AG04450 (cell line): ENCODE measurements around the gene SALL3. TPM values are rescaled to one million over a fixed set of nuclear protein-coding genes. Genes with fewer than 3 reads are reported as not detected.

Experiments used
- CTCF ChIA-PET: fragments of 300-600, 350-600 bp; formaldehyde crosslinking; extraction: SDS; loops from one replicate; lab custom pipeline; 2022; ENCODE audit warnings: antibody characterized with exemption, inconsistent platforms; lab: Charles Lee
- POLR2A ChIA-PET: fragments of 350-600 bp; formaldehyde crosslinking; extraction: SDS; loops from one replicate; lab custom pipeline; 2021; ENCODE audit warnings: antibody characterized with exemption, inconsistent platforms; lab: Yijun Ruan, JAX
- DNase-seq: peaks from one replicate; pipeline ENCODE4 v3.0.0-alpha.2; 2011; ENCODE audit warnings: low read depth, low spot score
- H3K27ac ChIP-seq: one replicate; pipeline ENCODE4 v1.5.1; 2012; ENCODE audit warnings: low read depth, low read length, control low read depth
- H3K27me3 ChIP-seq: one replicate; pipeline ENCODE4 v1.6.0; 2012; ENCODE audit warnings: low read length; ENCODE audit not compliant: control insufficient read depth, insufficient read depth
- H3K4me3 ChIP-seq: 2 replicates; pipeline ENCODE4 v1.5.1; 2011; ENCODE audit warnings: mild to moderate bottlenecking, low read depth, low read length, control low read depth
- H3K9me3 ChIP-seq: 2 replicates; pipeline ENCODE4 v1.5.1; 2012; ENCODE audit warnings: low read length; ENCODE audit not compliant: control insufficient read depth, insufficient read depth
- polyA plus RNA-seq: library from polyadenylated mRNA; depleted of rRNA; stranded (reverse); fragments of >200 nt; gene quantifications from 2 replicates; pipeline ENCODE4 v1.2.3, GENCODE V29; 2011
- TF ChIP-seq, protein P1 (sequence below): IDR thresholded peaks from 2 replicates; pipeline ENCODE4 v1.5.1; 2011; ENCODE audit warnings: low read depth, low read length, control low read depth, inconsistent platforms

Gene SALL3
- polyA plus RNA-seq, 1 experiment: not detected

DNA sequence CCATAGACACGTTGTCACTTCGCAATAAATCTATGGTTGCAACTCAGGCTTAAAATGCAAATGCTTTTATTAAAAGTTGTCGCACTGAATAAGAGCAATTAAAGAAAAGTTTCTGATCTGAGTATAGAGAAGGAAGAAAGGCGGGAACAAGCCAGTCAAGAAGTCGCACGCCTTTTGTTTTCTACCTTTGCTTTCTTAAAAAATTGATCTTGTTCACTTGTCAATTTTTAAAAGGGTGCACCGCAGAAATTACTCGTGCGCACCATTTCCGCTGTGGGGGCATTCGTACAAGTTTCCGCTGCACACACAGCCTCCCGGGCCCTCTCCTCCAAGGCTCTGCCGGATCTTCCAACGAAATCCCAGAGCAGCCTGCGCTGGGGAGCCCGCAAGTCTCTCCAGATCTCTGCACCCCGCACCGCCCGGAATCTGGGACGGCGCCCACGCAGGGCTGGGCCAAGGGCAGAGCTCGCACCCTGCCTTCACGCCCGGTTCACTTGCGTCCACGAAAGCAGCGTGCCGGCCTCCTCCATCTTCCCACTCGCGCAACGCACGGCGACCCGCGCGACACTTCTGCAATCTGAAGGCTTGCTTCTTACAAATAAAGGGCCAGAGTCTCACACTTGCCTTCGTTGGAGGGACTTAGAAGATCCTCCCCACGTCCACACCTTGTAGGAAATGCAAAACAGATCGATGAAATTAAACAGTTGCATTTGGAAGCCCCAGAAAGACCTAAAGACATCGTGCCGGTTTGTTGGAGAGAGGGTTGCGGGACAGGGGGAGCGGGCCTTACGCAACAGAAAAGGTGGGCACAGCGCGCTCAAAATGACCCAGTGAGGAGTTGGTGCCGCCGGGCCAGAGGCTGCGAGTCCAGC, 2.6 kb upstream of the SALL3 start:
- H3K27me3 ChIP-seq: peaks cover 55% of the 10 kb centered on the region
- TF ChIP-seq, protein P1, sequence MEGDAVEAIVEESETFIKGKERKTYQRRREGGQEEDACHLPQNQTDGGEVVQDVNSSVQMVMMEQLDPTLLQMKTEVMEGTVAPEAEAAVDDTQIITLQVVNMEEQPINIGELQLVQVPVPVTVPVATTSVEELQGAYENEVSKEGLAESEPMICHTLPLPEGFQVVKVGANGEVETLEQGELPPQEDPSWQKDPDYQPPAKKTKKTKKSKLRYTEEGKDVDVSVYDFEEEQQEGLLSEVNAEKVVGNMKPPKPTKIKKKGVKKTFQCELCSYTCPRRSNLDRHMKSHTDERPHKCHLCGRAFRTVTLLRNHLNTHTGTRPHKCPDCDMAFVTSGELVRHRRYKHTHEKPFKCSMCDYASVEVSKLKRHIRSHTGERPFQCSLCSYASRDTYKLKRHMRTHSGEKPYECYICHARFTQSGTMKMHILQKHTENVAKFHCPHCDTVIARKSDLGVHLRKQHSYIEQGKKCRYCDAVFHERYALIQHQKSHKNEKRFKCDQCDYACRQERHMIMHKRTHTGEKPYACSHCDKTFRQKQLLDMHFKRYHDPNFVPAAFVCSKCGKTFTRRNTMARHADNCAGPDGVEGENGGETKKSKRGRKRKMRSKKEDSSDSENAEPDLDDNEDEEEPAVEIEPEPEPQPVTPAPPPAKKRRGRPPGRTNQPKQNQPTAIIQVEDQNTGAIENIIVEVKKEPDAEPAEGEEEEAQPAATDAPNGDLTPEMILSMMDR: no peak
- ChIA-PET CTCF (no interaction called here), POLR2A (no interaction called here)
- H3K9me3 ChIP-seq: peaks cover 16% of the 10 kb centered on the region; the same call in 1 of the 2 replicates
- no peak overlapping the region for H3K4me3 ChIP-seq
- DNase-seq: no peak
- H3K27ac ChIP-seq: no peak overlapping the region

DNA sequence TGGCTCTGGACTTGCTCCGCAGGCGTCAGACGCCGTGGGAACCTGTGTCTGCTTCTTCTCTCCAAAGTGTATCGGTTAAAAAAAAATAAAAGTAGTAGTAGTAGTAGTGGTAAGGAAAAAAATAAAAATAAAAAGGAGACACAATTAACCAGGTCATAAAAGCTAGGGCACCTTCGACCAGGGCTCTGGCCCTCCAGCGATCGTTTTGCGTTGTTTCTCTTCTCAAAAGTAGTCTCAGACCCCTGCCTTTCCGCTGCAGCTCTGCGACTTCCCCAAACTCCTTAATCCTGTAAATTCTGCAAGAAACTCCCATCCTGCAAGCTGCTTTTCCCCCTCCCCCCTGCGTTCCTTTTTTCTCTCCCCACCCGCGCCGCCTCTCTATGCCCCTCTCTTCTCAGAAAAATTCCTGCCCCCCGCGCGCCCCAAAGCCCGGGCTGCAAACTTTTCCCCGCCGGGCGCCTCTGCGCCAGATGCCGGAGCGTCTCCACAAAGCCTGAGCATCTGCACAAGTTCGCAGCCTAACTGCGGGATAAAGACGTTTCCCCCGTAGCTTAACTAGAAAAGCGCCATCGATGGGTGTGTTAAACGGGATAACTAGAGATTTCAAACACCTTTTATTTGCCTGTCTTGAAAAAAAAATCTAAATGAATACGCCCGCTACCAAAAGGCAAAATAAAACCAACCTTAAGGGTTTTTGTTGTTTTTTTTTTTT, 1.8 kb upstream of the SALL3 start:
- CTCF ChIA-PET: no interaction called here
- POLR2A ChIA-PET: no interaction called here
- Histone ChIP-seq H3K27me3 (peaks cover 60% of the 10 kb centered on the region), H3K4me3 (no peak overlapping the region), H3K9me3 (peaks cover 10% of the 10 kb centered on the region; the same call in 1 of the 2 replicates), H3K27ac (no peak overlapping the region)
- no peak for DNase-seq
- TF ChIP-seq, protein P1: no peak

DNA sequence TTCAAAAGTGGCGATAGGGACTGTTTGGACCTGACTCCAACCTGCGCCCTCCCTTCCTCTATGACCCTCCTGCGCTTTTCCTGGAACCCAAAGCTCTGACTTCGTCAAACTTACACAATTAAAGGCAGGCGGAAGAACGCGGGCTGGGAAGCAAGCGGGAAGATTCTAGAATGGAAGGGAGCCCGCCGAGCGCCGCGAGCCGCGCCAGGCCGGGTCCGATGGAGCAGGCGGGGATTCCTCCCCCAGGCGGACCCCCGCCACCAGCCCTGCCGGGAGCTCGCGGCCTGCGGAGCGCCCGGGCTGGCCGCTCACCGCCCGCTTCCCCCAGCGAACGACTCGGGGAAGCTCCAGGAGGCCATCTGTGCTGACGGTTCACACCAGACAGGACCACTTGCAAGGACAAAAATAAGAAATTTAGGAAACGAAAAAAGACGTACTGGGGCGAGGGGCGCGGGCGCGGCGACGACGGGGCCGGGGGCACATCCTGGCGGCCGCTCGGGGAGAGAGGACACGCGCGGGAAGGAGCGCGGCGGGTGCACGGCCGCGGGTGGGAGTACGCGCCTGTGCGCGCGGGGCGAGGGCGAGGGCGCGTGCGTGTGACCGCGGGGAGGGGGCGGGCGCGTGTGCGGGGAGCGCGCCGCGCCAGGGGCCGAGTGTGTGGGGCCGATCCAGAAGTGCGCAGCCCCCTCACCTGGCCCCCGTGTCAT, 1.1 kb upstream of the SALL3 start:
- CTCF ChIA-PET: no interaction called here
- peaks cover 7% of the 10 kb centered on the region; the same call in 1 of the 2 replicates for H3K9me3 ChIP-seq
- no peak for DNase-seq
- H3K27ac ChIP-seq: no peak overlapping the region
- no peak overlapping the region for H3K4me3 ChIP-seq
- H3K27me3 ChIP-seq: peaks cover 56% of the 10 kb centered on the region
- TF ChIP-seq, protein P1: no peak
- POLR2A ChIA-PET: no interaction called here

DNA sequence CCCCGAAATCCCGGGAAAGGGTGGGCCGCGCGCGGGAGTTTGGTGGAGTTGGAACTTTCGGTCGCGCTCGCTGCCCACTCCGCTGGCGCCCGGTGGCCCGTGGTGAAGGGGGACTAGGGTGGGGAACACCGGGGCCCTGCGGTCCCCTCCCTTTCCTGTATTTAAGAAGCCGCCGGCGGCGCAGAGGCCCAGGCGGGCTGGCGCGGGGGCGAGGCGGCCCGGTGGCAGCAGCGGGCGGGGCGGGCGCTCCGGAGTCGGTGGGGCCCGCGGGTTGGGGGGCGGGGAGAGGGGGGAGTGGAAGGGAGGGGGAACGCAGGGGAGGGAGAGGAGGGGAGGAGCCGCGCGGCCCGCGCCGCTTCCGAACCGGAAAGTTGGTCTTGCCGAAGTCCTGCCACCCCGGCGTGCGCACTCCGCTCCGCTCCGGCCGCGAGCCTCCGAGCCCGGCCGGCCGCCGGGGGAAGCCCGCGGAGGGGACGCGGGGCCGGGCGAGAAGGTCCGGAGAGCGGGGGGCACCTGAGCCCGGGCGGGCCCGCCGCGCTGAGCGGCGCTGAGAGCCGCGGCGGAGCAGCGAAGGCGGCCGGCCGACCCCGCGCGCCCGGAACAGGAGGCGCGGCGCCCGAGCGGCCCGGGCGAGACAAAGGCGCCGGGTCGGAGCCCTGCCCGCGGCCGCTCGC, 425 bp upstream of the SALL3 start:
- POLR2A ChIA-PET: no interaction called here
- DNase-seq: no peak
- no peak overlapping the region for H3K27ac ChIP-seq
- TF ChIP-seq, protein P1: no peak
- no peak overlapping the region for H3K4me3 ChIP-seq
- CTCF ChIA-PET: no interaction called here
- peaks cover 4% of the 10 kb centered on the region; the same call in 1 of the 2 replicates for H3K9me3 ChIP-seq
- H3K27me3 ChIP-seq: peaks cover 58% of the 10 kb centered on the region
